IMR-90 (cell line): ENCODE data around the gene ASCL1. TPM values are rescaled to one million over a fixed set of nuclear protein-coding genes. Genes with fewer than 3 reads are reported as not detected.

Experiments used
- ATAC-seq: fragments of 200-7000 bp; cut with Tn5 transposase; 2 replicates; pipeline ENCODE4 v1.9.1; 2020; ENCODE audit warnings: low read depth, mild to moderate bottlenecking, moderate library complexity
- BruUV-seq: library from RNA; stranded (reverse); fragments of 400-500 nt; replicated peaks from 2 replicates; lab custom pipeline; 2021; lab: Mats Ljungman, UMichigan
- CTCF ChIA-PET: fragments of 300-600 bp; formaldehyde crosslinking; extraction: SDS; loops from one replicate; lab custom pipeline; 2021; ENCODE audit warnings: antibody characterized with exemption; lab: Yijun Ruan, JAX
- POLR2A ChIA-PET: fragments of 300-600 bp; sonication (Branson Sonifier 250); formaldehyde crosslinking; loops from one replicate; lab custom pipeline; 2022; ENCODE audit warnings: antibody characterized with exemption; ENCODE audit not compliant: unreplicated experiment; lab: Charles Lee
- DNase-seq: peaks from one replicate; pipeline ENCODE4 v3.0.0; 2013
- H2AFZ ChIP-seq: replicated peaks from 2 replicates; pipeline ENCODE3; 2013; ENCODE audit warnings: low read length, mild to moderate bottlenecking; ENCODE audit not compliant: poor library complexity
- H2AK5ac ChIP-seq: 2 replicates; pipeline ENCODE4 v1.6.1; 2013; ENCODE audit warnings: low read depth, low read length, inconsistent platforms
- H2AK9ac ChIP-seq: replicated peaks from 2 replicates; pipeline ENCODE3; 2013; ENCODE audit warnings: mild to moderate bottlenecking, low read depth, low read length, moderate library complexity; ENCODE audit not compliant: poor library complexity
- H2BK120ac ChIP-seq: 2 replicates; pipeline ENCODE4 v1.6.1; 2013; ENCODE audit warnings: low read depth, low read length, inconsistent platforms
- H2BK15ac ChIP-seq: 3 replicates; pipeline ENCODE4 v1.6.1; 2013; ENCODE audit warnings: low read depth, low read length, inconsistent platforms
- H2BK20ac ChIP-seq: 2 replicates; pipeline ENCODE4 v1.6.1; 2013; ENCODE audit warnings: low read depth, mild to moderate bottlenecking, inconsistent platforms, low read length, moderate library complexity
- H2BK5ac ChIP-seq: 2 replicates; pipeline ENCODE4 v1.6.1; 2013; ENCODE audit warnings: mild to moderate bottlenecking, low read depth, low read length, inconsistent platforms; ENCODE audit not compliant: poor library complexity, severe bottlenecking
- H3K14ac ChIP-seq: replicated peaks from 2 replicates; pipeline ENCODE4 v1.6.1; 2013; ENCODE audit warnings: low read depth, low read length, inconsistent platforms
- H3K18ac ChIP-seq: 2 replicates; pipeline ENCODE4 v1.6.1; 2013; ENCODE audit warnings: low read depth, low read length, control low read depth
- H3K23ac ChIP-seq: 2 replicates; pipeline ENCODE4 v1.6.1; 2013; ENCODE audit warnings: low read depth, low read length, inconsistent platforms
- H3K27ac ChIP-seq: 2 replicates; pipeline ENCODE4 v1.5.1; 2013; ENCODE audit warnings: mild to moderate bottlenecking, control low read depth, low read length; ENCODE audit not compliant: insufficient read depth
- H3K27me3 ChIP-seq: 2 replicates; pipeline ENCODE4 v1.6.1; 2013; ENCODE audit warnings: low read length; ENCODE audit not compliant: control insufficient read depth, insufficient read depth
- H3K36me3 ChIP-seq: 2 replicates; pipeline ENCODE4 v1.6.1; 2013; ENCODE audit warnings: low read length, mixed read lengths; ENCODE audit not compliant: control insufficient read depth, insufficient read depth
- H3K4ac ChIP-seq: 2 replicates; pipeline ENCODE4 v1.6.1; 2013; ENCODE audit warnings: low read depth, low read length, inconsistent platforms
- H3K4me1 ChIP-seq: 2 replicates; pipeline ENCODE4 v1.6.1; 2013; ENCODE audit warnings: low read length, mixed read lengths; ENCODE audit not compliant: control insufficient read depth, insufficient read depth
- H3K4me2 ChIP-seq: 2 replicates; pipeline ENCODE4 v1.6.1; 2013; ENCODE audit warnings: low read depth, mild to moderate bottlenecking, control low read depth, low read length, moderate library complexity
- H3K4me3 ChIP-seq: 2 replicates; pipeline ENCODE4 v1.5.1; 2013; ENCODE audit warnings: low read depth, mild to moderate bottlenecking, control low read depth, low read length, moderate library complexity; ENCODE audit not compliant: insufficient read depth
- H3K56ac ChIP-seq: 2 replicates; pipeline ENCODE4 v1.6.1; 2013; ENCODE audit warnings: low read length, inconsistent platforms; ENCODE audit not compliant: insufficient read depth; ENCODE audit errors: extremely low read depth
- H3K79me1 ChIP-seq, 2 experiments: 2 replicates each; pipeline ENCODE4 v1.6.1; 2013; ENCODE audit warnings: low read length in 2 of 2, inconsistent platforms in 1 of 2, low read depth in 1 of 2
- H3K9ac ChIP-seq: 2 replicates; pipeline ENCODE4 v1.6.1; 2013; ENCODE audit warnings: low read depth, low read length, control low read depth
- H3K9me1 ChIP-seq: 2 replicates; pipeline ENCODE4 v1.6.1; 2013; ENCODE audit warnings: low read length, inconsistent platforms; ENCODE audit not compliant: insufficient read depth
- H3K9me3 ChIP-seq: 2 replicates; pipeline ENCODE4 v1.6.1; 2013; ENCODE audit warnings: low read length; ENCODE audit not compliant: control insufficient read depth, insufficient read depth
- H4K20me1 ChIP-seq: 2 replicates; pipeline ENCODE4 v1.6.1; 2013; ENCODE audit warnings: low read length, inconsistent platforms; ENCODE audit not compliant: insufficient read depth
- H4K5ac ChIP-seq: 2 replicates; pipeline ENCODE4 v1.6.1; 2013; ENCODE audit warnings: mild to moderate bottlenecking, low read depth, low read length, control low read depth
- H4K8ac ChIP-seq, 2 experiments: 2 replicates each; pipeline ENCODE4 v1.6.1; 2013; ENCODE audit warnings: low read depth in 2 of 2, low read length in 2 of 2, control low read depth in 1 of 2, inconsistent platforms in 1 of 2
- H4K91ac ChIP-seq: 2 replicates; pipeline ENCODE4 v1.6.1; 2013; ENCODE audit warnings: low read depth, low read length, inconsistent platforms; ENCODE audit not compliant: insufficient read depth
- BHLHE40 ChIP-seq: fragments of 150-350 bp; IDR thresholded peaks from 2 replicates; pipeline ENCODE4 v1.6.1; 2016; ENCODE audit warnings: mild to moderate bottlenecking, low read depth, low read length
- CEBPB ChIP-seq: IDR thresholded peaks from 2 replicates; pipeline ENCODE4 v1.6.1; 2012; ENCODE audit warnings: low read depth, low read length, improper control_type of control experiment
- CHD1 ChIP-seq: IDR thresholded peaks from 2 replicates; pipeline ENCODE4 v1.6.1; 2012; ENCODE audit warnings: low read depth, low read length, improper control_type of control experiment
- CTCF ChIP-seq: conservative IDR thresholded peaks from 2 replicates; pipeline ENCODE4 v1.5.1; 2012; ENCODE audit warnings: mild to moderate bottlenecking, low read depth, low read length, improper control_type of control experiment
- ELK1 ChIP-seq: fragments of 150-350 bp; IDR thresholded peaks from 2 replicates; pipeline ENCODE4 v1.6.1; 2016; ENCODE audit warnings: low read depth, mild to moderate bottlenecking, low read length, moderate library complexity, borderline replicate concordance
- FOS ChIP-seq: fragments of 150-350 bp; IDR thresholded peaks from 2 replicates; pipeline ENCODE4 v1.6.1; 2016; ENCODE audit warnings: low read depth, low read length
- MAFK ChIP-seq: IDR thresholded peaks from 2 replicates; pipeline ENCODE4 v1.6.1; 2012; ENCODE audit warnings: low read depth, low read length, improper control_type of control experiment
- MAZ ChIP-seq: IDR thresholded peaks from 2 replicates; pipeline ENCODE4 v1.6.1; 2012; ENCODE audit warnings: low read depth, mild to moderate bottlenecking, low read length, improper control_type of control experiment, moderate library complexity, borderline replicate concordance
- MXI1 ChIP-seq: IDR thresholded peaks from 2 replicates; pipeline ENCODE4 v1.6.1; 2012; ENCODE audit warnings: low read depth, mild to moderate bottlenecking, low read length, moderate library complexity, borderline replicate concordance
- NFE2L2 ChIP-seq: fragments of 150-350 bp; IDR thresholded peaks from 2 replicates; pipeline ENCODE4 v1.6.1; 2016; ENCODE audit warnings: low read depth, mild to moderate bottlenecking, low read length
- POLR2A ChIP-seq: IDR thresholded peaks from 2 replicates; pipeline ENCODE4 v1.6.1; 2012; ENCODE audit warnings: mild to moderate bottlenecking, low read depth, low read length
- RAD21 ChIP-seq: IDR thresholded peaks from 2 replicates; pipeline ENCODE4 v1.6.1; 2012; ENCODE audit warnings: low read length, improper control_type of control experiment
- RCOR1 ChIP-seq: IDR thresholded peaks from 2 replicates; pipeline ENCODE4 v1.6.1; 2012; ENCODE audit warnings: mild to moderate bottlenecking, low read length, improper control_type of control experiment; ENCODE audit not compliant: insufficient replicate concordance
- RFX5 ChIP-seq: IDR thresholded peaks from 2 replicates; pipeline ENCODE4 v1.8.0; 2012; ENCODE audit warnings: low read depth, mild to moderate bottlenecking, low read length, moderate library complexity
- SMC3 ChIP-seq: fragments of 150-350 bp; IDR thresholded peaks from 2 replicates; pipeline ENCODE4 v1.6.1; 2016; ENCODE audit warnings: low read depth, mild to moderate bottlenecking, antibody characterized with exemption, low read length, moderate library complexity
- WGBS, 2 experiments: methylation state at CpG; one replicate each; pipeline versions ENCODE4 v1.1.5 to v1.1.7; 2013; ENCODE audit warnings: missing lambda C conversion rate in 2 of 2; ENCODE audit not compliant: insufficient read length in 1 of 2; ENCODE audit errors: extremely low coverage in 2 of 2; 5-methylcytosine and 5-hydroxymethylcytosine counted together
- dilution Hi-C: fragments of 300-500 bp; cut with HindIII; formaldehyde crosslinking; loops from one replicate; pipeline ENCODE4 v1.14.3; 2018; ENCODE audit warnings: low sequenced_read_pairs; ENCODE audit not compliant: unreplicated experiment
- in situ Hi-C: fragments of 300-500 bp; cut with MboI; formaldehyde crosslinking; loops from 3 replicates; pipeline ENCODE4 v1.14.3; 2019; ENCODE audit warnings: low sequenced_read_pairs, inconsistent platforms, mixed read lengths
- intact Hi-C: fragments of 100-400 bp; cut with micrococcal nuclease; formaldehyde crosslinking; loops from 2 replicates; pipeline ENCODE4 v1.10.0; 2022
- polyA plus RNA-seq, 3 experiments: library from polyadenylated mRNA; depleted of rRNA; stranded (reverse); fragments of >200 nt; gene quantifications; 2 replicates each; pipeline ENCODE4 v1.2.3, GENCODE V29; 2012; ENCODE audit warnings: low replicate concordance in 1 of 3
- total RNA-seq: library from RNA; depleted of rRNA; stranded (reverse); fragments of >200 nt; gene quantifications from 2 replicates; pipeline ENCODE4 v1.2.3, GENCODE V29; 2012
- TF ChIP-seq, protein P1 (sequence below): fragments of 150-350 bp; IDR thresholded peaks from 2 replicates; pipeline ENCODE4 v1.6.1; 2017; ENCODE audit warnings: mild to moderate bottlenecking, antibody characterized with exemption, low read length, low read depth

The ASCL1 gene
- total and polyA plus RNA-seq, 2 of the 4 experiments (the other 2 are of a cell fraction) = not detected

GRCh38 chr12:102956738-102957327, 641 bp upstream of the ASCL1 start:
- in situ Hi-C loops = no loop called here
- dilution Hi-C loops = no loop called here
- H3K4me1 ChIP-seq = no peaks in the 10 kb centered on the region
- H2BK5ac ChIP-seq = no peak overlapping the region
- no peak overlapping the region for H2BK120ac ChIP-seq
- H3K36me3 ChIP-seq = no peaks in the 10 kb centered on the region
- TF ChIP-seq CTCF = no peak
- TF ChIP-seq SMC3 = no peak
- TF ChIP-seq CHD1 = no peak
- no peak for TF ChIP-seq RAD21
- TF ChIP-seq CEBPB = no peak
- TF ChIP-seq, protein P1, sequence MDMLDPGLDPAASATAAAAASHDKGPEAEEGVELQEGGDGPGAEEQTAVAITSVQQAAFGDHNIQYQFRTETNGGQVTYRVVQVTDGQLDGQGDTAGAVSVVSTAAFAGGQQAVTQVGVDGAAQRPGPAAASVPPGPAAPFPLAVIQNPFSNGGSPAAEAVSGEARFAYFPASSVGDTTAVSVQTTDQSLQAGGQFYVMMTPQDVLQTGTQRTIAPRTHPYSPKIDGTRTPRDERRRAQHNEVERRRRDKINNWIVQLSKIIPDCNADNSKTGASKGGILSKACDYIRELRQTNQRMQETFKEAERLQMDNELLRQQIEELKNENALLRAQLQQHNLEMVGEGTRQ = no peak
- TF ChIP-seq MXI1 = no peak
- no peak for TF ChIP-seq BHLHE40
- no peak for TF ChIP-seq NFE2L2
- no peak for TF ChIP-seq ELK1
- no peak for TF ChIP-seq RFX5
- TF ChIP-seq POLR2A = no peak
- no peak for TF ChIP-seq MAFK
- TF ChIP-seq MAZ = no peak
- no peak for TF ChIP-seq RCOR1
- TF ChIP-seq FOS = no peak
- 0 out of 2 replicates have a peak, but pooled peaks cover 2% of the 10 kb centered on the region for H3K9me3 ChIP-seq
- WGBS, 2 experiments = 0% methylated on average over 2 of the region's 19 CpGs; no CpG with 5 or more reads in 1 of the 2 experiments
- no peak overlapping the region for H3K4me3 ChIP-seq
- no peak overlapping the region for H3K27ac ChIP-seq
- H4K20me1 ChIP-seq = no peaks in the 10 kb centered on the region
- no peak overlapping the region for H2AK9ac ChIP-seq
- ChIA-PET CTCF (no interaction called here), POLR2A (no interaction called here)
- no peak overlapping the region for H3K18ac ChIP-seq
- ATAC-seq (no peak), DNase-seq (no peak)
- BruUV-seq = no TSS peak
- no peak overlapping the region for H2BK20ac ChIP-seq
- no peak overlapping the region for H3K14ac ChIP-seq
- no peak overlapping the region for H3K4ac ChIP-seq
- no peak overlapping the region for H4K5ac ChIP-seq
- no peak overlapping the region for H4K8ac ChIP-seq
- H3K27me3 ChIP-seq = peaks cover 50% of the 10 kb centered on the region
- H3K9ac ChIP-seq = no peak overlapping the region
- no peaks in the 10 kb centered on the region for H3K79me1 ChIP-seq
- no peak overlapping the region for H3K23ac ChIP-seq
- no peak overlapping the region for H3K56ac ChIP-seq
- H2AK5ac ChIP-seq = no peak overlapping the region
- H4K91ac ChIP-seq = no peak overlapping the region
- intact Hi-C loops = no loop called here
- no peak overlapping the region for H2BK15ac ChIP-seq
- no peak overlapping the region; the same call in 1 of the 2 replicates for H3K4me2 ChIP-seq
- no peak overlapping the region for H2AFZ ChIP-seq
- H3K9me1 ChIP-seq = no peaks in the 10 kb centered on the region
